GM20431 (cell line): ENCODE results near the gene GALNT14.

ENCODE experiments used
- in situ Hi-C: fragments of 300-500 bp; cut with MseI, MboI; formaldehyde crosslinking; loops from one replicate; pipeline ENCODE4 v1.15.0; 2020; ENCODE audit warnings: low sequenced_read_pairs; ENCODE audit not compliant: unreplicated experiment

Gene GALNT14

GRCh38 chr2:30989746-30990145 lies 148.5 kb downstream of the GALNT14 start:
- in situ Hi-C loops = no loop called here

- in situ Hi-C loops = no loop called here
Observed at GRCh38 chr2:30987566-30987965, 150.7 kb downstream of the GALNT14 start.

- in situ Hi-C loops = no loop called here
Observed at GRCh38 chr2:30986231-30986580, 152.0 kb downstream of the GALNT14 start.

GRCh38 chr2:30985493-30986230 lies 152.6 kb downstream of the GALNT14 start:
- in situ Hi-C loops = no loop called here

GRCh38 chr2:30984148-30984547 lies 154.1 kb downstream of the GALNT14 start:
- in situ Hi-C loops = no loop called here

GRCh38 chr2:30981510-30981909 lies 156.7 kb downstream of the GALNT14 start:
- in situ Hi-C loops = no loop called here

GRCh38 chr2:30981096-30981495 lies 157.1 kb downstream of the GALNT14 start:
- in situ Hi-C loops = no loop called here

- in situ Hi-C loops = no loop called here
Observed at GRCh38 chr2:30979822-30980245, 158.4 kb downstream of the GALNT14 start.

GRCh38 chr2:30978854-30979253 lies 159.4 kb downstream of the GALNT14 start:
- in situ Hi-C loops = no loop called here

- in situ Hi-C loops = no loop called here
Observed at GRCh38 chr2:30978044-30978443, 160.2 kb downstream of the GALNT14 start.

GRCh38 chr2:30975156-30975555 lies 163.1 kb downstream of the GALNT14 start:
- in situ Hi-C loops = no loop called here

- in situ Hi-C loops = no loop called here
Observed at GRCh38 chr2:30974554-30974953, 163.7 kb downstream of the GALNT14 start.

GRCh38 chr2:30974092-30974491 lies 164.1 kb downstream of the GALNT14 start:
- in situ Hi-C loops = no loop called here

GRCh38 chr2:30971231-30972025 lies 166.8 kb downstream of the GALNT14 start:
- in situ Hi-C loops = no loop called here

GRCh38 chr2:30968660-30969397 lies 169.4 kb downstream of the GALNT14 start:
- in situ Hi-C loops = no loop called here

GRCh38 chr2:30966786-30967185 lies 171.5 kb downstream of the GALNT14 start:
- in situ Hi-C loops = no loop called here

GRCh38 chr2:30965022-30965531 lies 173.2 kb downstream of the GALNT14 start:
- in situ Hi-C loops = no loop called here

GRCh38 chr2:30964334-30965005 lies 173.8 kb downstream of the GALNT14 start:
- in situ Hi-C loops = no loop called here

GRCh38 chr2:30963184-30963583 lies 175.1 kb downstream of the GALNT14 start:
- in situ Hi-C loops = no loop called here

GRCh38 chr2:30960213-30960612 lies 178.0 kb downstream of the GALNT14 start:
- in situ Hi-C loops = no loop called here
